H7 (cell line): Measurements from ENCODE around the gene MB21D2. TPM values are rescaled to one million over a fixed set of nuclear protein-coding genes. Genes with fewer than 3 reads are reported as not detected.

ENCODE experiments used
- DNase-seq: peaks from one replicate; pipeline ENCODE4 v3.0.0; 2012
- H3K27me3 ChIP-seq: 2 replicates; pipeline ENCODE4 v1.6.0; 2011; ENCODE audit warnings: mild to moderate bottlenecking, low read length; ENCODE audit not compliant: control insufficient read depth, insufficient read depth
- H3K36me3 ChIP-seq: replicated peaks from 2 replicates; pipeline ENCODE4 v1.5.1; 2011; ENCODE audit warnings: low read length; ENCODE audit not compliant: control insufficient read depth, insufficient read depth
- H3K4me3 ChIP-seq: 2 replicates; pipeline ENCODE4 v1.5.1; 2011; ENCODE audit warnings: low read depth, mild to moderate bottlenecking, control low read depth, low read length, moderate library complexity; ENCODE audit not compliant: insufficient read depth
- total RNA-seq: library from RNA; depleted of rRNA; stranded (reverse); fragments of >200 nt; shearing (Covaris generic); gene quantifications from 2 replicates; pipeline ENCODE4 v1.2.3, GENCODE V29; 2014

MB21D2 gene
- total RNA-seq, 1 experiment from 2014 or later, result 36.9 TPM

GRCh38 chr3:192931825-192932224, 14.2 kb upstream of the MB21D2 start:
- H3K27me3 ChIP-seq, result no peaks in the 10 kb centered on the region
- H3K36me3 ChIP-seq, result no peaks in the 10 kb centered on the region
- no peak for DNase-seq
- H3K4me3 ChIP-seq, result no peak overlapping the region

DNA sequence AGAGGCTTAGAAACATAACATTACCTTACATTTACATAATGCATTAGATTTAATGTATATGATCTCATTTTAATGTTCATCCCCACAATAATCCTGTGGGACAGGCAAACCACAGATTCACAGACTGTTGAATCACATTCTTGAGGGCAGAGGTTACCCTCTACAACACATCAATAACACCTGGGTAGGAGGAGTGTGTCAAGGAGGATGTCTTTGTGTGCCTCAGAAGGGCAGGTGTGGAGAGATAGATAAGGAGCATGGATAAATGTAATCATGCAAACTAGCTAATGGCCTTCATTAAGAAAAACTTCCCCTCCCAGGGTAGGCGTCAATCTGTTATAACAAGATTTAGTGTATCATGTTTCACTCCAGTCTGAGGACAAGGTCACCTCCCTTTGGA, 12.9 kb upstream of the MB21D2 start:
- Histone ChIP-seq H3K27me3 (no peaks in the 10 kb centered on the region), H3K36me3 (no peaks in the 10 kb centered on the region)
- DNase-seq, result no peak

DNA sequence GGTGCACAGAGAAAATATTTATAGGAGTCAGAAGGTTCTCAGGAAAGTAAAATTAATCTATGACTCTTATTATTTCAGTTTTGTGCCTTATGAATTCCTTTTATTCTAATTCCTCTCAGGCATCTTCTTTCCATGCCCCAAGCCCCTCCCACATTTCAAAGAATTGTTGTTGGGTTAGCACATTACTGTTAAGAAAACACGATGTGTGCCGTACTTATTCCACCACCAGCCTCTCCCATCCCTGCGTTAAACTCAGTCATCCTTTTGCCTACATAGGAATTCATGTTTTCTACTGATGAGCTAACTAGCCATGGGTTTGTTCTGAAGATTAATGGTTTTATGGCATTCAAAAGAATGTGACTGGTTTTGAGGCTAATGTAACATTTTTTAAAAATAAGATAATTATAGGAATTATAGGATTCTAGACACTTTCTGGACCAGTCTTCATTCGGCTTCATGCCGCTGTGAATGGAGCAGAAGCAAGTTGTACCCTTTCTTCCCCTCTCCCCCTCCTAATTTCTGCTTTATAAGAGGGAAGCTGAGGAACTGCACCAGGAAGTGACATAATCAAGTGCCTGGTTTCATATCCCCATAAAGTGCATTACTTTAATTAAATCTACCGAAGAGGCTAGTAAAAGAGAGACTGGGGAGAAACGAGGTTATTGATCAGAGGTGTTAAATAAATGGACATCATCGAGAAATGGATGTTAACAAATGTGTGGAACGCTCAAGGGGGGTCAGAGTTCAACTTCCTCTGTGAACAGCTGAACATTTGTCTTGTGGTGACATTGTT, 12.3 kb upstream of the MB21D2 start:
- DNase-seq, result no peak
- no peak overlapping the region for H3K4me3 ChIP-seq
- H3K27me3 ChIP-seq, result no peaks in the 10 kb centered on the region
- H3K36me3 ChIP-seq, result no peaks in the 10 kb centered on the region

More for the DNA sequence above, 12.9 kb upstream of the MB21D2 start:
- no peak overlapping the region for H3K4me3 ChIP-seq

DNA sequence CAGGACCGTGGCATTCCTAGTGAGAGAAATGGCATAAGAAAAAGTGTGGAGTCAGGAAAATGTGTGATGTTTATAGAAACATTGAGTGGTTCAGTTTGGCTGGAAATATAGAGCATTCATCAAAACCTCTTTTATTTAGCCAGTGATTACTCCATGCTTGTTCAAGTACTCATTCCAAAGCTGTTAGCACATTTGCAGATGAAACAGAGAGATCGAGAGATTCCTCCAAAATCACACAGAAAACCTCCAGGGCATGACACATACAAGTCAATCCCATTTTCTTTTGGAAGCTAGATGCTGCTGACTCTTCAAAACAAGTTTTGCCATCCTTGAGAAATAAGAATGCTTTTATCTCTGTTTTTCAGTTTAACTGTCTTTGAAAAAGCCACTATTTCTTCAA, 11.5 kb upstream of the MB21D2 start:
- DNase-seq, result no peak
- Histone ChIP-seq H3K27me3 (no peaks in the 10 kb centered on the region), H3K4me3 (no peak overlapping the region), H3K36me3 (no peaks in the 10 kb centered on the region)

GRCh38 chr3:192928720-192929119, 11.1 kb upstream of the MB21D2 start:
- no peak for DNase-seq
- Histone ChIP-seq H3K36me3 (no peaks in the 10 kb centered on the region), H3K4me3 (no peak overlapping the region), H3K27me3 (no peaks in the 10 kb centered on the region)

DNA sequence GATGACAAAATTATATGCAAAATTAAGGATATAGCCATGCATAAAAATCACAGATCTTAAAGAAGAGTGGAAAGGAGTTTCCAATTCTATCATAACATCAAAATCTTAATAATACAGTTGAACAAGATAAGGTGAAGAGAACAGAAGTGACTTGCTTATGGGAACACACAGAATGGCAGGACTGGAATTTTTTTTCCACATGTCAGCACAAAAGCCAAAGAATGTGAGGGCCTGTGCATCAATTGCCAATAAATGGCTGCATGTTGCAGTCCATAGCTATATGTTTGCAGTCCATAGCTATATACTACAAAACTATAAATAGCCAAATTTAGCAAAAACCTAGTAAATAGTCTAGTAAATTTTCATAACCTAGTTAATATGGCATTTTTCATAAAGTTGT, 10.4 kb upstream of the MB21D2 start:
- no peaks in the 10 kb centered on the region for H3K36me3 ChIP-seq

DNA sequence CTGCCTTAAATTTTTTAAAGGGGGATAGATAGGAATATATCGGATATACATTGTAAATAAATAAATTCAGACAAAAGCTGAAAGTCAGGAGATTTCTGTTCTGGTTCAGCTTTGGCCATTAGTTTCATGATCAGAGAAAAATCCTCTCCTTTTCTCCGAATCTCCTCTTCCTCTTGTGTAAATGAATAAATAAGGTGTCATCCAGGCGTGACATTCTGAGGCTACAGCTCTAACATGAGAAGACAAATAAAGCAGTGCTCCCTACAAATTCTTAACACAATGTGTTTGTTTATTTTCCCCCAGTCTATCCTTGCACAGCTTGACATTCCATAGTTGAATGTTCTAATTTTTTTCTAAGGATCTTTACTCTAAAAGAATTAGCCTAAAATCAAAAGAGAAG, 9.4 kb upstream of the MB21D2 start:
- H3K27me3 ChIP-seq, result no peaks in the 10 kb centered on the region
- no peaks in the 10 kb centered on the region for H3K36me3 ChIP-seq
- no peak for DNase-seq
- H3K4me3 ChIP-seq, result no peak overlapping the region

More for the DNA sequence above, 10.4 kb upstream of the MB21D2 start:
- H3K4me3 ChIP-seq, result no peak overlapping the region
- DNase-seq, result no peak
- no peaks in the 10 kb centered on the region for H3K27me3 ChIP-seq

GRCh38 chr3:192923731-192924130, 6.1 kb upstream of the MB21D2 start:
- Histone ChIP-seq H3K36me3 (no peaks in the 10 kb centered on the region), H3K27me3 (no peaks in the 10 kb centered on the region), H3K4me3 (no peak overlapping the region)
- no peak for DNase-seq

DNA sequence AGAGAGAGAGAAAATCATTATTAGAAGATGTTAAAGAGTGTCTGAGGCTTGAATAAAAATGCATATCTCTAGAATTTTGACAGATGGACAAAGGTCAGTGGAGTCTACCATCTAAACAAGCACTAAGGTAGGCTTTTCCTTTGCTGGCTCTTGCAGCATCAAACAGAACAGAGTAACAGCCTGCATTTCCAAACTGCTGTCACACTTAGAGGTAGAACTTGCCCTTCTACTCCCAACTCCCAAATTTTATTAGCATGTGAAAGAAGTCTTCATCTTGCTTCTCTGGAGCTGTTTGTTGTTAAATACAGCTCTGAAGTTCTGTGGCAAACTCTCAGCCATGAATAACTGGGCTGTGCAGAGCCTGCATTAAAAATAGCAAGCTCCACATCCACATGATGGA, 4.1 kb upstream of the MB21D2 start:
- no peaks in the 10 kb centered on the region for H3K36me3 ChIP-seq
- H3K27me3 ChIP-seq, result no peaks in the 10 kb centered on the region
- DNase-seq, result peak; percentile 28
- no peak overlapping the region for H3K4me3 ChIP-seq

- Histone ChIP-seq H3K36me3 (no peaks in the 10 kb centered on the region), H3K4me3 (no peak overlapping the region), H3K27me3 (no peaks in the 10 kb centered on the region)
- DNase-seq, result no peak
Observed at GRCh38 chr3:192920411-192920810, 2.8 kb upstream of the MB21D2 start.

DNA sequence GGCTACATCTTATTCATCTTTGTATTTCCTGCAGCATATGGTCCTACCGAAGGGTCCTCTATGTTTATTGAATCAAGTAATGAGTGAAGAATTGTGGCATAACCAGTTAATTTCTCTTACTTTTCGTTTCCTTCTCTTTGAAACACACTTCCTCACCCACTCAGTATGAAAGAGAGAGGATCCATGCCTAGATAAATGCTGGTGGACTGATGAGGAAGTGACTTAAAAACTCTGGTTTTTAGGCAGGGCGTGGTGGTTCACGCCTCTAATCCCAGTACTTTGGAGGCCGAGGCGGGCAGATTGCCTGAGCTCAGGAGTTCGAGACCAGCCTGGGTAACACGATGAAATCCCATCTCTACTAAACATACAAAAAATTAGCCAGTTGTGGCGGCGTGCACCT, 2.2 kb upstream of the MB21D2 start:
- no peak overlapping the region for H3K4me3 ChIP-seq
- no peak for DNase-seq
- no peaks in the 10 kb centered on the region for H3K27me3 ChIP-seq
- no peaks in the 10 kb centered on the region for H3K36me3 ChIP-seq

DNA sequence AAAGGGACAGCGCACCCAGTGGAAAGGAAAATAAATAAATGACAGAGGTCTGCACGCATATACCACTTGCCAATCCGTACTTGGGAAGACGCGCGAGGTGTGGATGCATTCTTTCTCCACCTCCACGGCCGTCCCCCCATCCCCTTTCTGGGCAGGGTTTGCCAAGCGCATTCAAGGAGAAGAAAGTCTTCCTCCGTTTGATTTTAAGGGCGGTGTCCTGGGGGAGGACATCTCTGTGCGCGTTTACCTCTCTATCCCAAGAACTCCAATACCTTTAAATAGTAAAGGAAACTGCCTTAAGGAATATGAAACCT, 576 bp upstream of the MB21D2 start:
- Histone ChIP-seq H3K4me3 (peak overlapping the region; percentile 75), H3K27me3 (no peaks in the 10 kb centered on the region), H3K36me3 (no peaks in the 10 kb centered on the region)
- DNase-seq, result no peak

GRCh38 chr3:192917028-192917403, 640 bp downstream of the MB21D2 start:
- Histone ChIP-seq H3K27me3 (no peaks in the 10 kb centered on the region), H3K4me3 (peak overlapping the region; percentile 75), H3K36me3 (no peaks in the 10 kb centered on the region)
- no peak for DNase-seq

DNA sequence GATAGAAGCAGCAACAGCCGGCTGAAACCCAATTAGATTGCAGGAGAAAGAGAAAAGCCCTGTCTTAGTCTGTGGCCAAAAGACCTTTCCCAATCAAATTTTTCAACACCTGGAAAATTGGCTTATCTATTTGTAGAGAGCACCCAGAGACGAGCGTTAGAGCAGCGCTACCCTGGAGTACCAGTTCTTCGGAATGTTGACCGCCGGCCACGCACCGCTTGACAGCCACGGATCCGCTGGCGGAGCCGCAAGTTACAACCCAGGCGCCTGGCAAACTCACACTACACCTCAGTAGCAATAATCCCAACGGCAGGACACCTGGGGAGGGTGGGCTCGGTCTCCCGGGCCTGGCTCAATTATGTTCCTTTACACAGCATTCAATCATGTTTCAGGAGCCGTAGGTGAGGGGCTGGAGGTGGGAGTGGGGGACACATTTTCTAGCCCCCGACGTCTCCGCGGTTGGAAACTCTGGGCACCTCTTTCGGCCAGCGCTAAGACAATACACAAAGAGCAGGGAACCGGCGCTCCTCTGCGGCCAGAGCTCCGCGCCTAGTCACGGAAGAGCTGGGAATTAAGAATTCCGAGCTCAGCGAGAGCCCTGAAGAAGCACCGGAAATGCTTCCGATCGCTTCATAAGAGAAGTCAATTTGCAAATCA, 1.2 kb downstream of the MB21D2 start:
- Histone ChIP-seq H3K36me3 (no peaks in the 10 kb centered on the region), H3K27me3 (no peaks in the 10 kb centered on the region), H3K4me3 (peak overlapping the region; percentile 75)
- peak; percentile 64 for DNase-seq

- H3K4me3 ChIP-seq, result peak overlapping the region; percentile 75
- no peaks in the 10 kb centered on the region for H3K36me3 ChIP-seq
- no peaks in the 10 kb centered on the region for H3K27me3 ChIP-seq
- no peak for DNase-seq
Observed at GRCh38 chr3:192915722-192916121, 1.9 kb downstream of the MB21D2 start.
